SK-N-SH treated with all-trans-retinoic acid at 6 μM for 48 hours (cell line): ENCODE results near the gene FBXL19.

Source experiments
- BACH2 ChIP-seq: fragments of 250-450 bp; sonication (Bioruptor Pico); IDR thresholded peaks from 2 replicates; pipeline ENCODE4 v1.9.0; 2021; ENCODE audit warnings: mild to moderate bottlenecking, borderline replicate concordance
- CREB5 ChIP-seq: fragments of 250-450 bp; sonication (Bioruptor Pico); IDR thresholded peaks from 2 replicates; pipeline ENCODE4 v1.5.1; 2020; ENCODE audit warnings: low read depth, mild to moderate bottlenecking, moderate library complexity
- PATZ1 ChIP-seq: fragments of 250-450 bp; sonication (Bioruptor Pico); IDR thresholded peaks from 2 replicates; pipeline ENCODE4 v1.8.0; 2020; ENCODE audit warnings: mild to moderate bottlenecking, moderate library complexity, borderline replicate concordance
- TCF4 ChIP-seq: fragments of 250-450 bp; sonication (Bioruptor Pico); IDR thresholded peaks from 2 replicates; pipeline ENCODE4 v1.8.0; 2021; ENCODE audit warnings: mild to moderate bottlenecking, moderate library complexity, borderline replicate concordance
- ZFP30 ChIP-seq: fragments of 450-650 bp; formaldehyde crosslinking; IDR thresholded peaks from 2 replicates; pipeline ENCODE4 v1.5.0; 2022; ENCODE audit warnings: mild to moderate bottlenecking, moderate library complexity

GRCh38 chr16:30980023-30980371 is 56.6 kb downstream of the FBXL19 start:
- TF ChIP-seq TCF4 (CRISPR knock-in tag) (no peak), PATZ1 (no peak), BACH2 (no peak), CREB5 (CRISPR knock-in tag) (no peak), ZFP30 (CRISPR knock-in tag) (no peak)
